Stimulated activated CD4-positive, alpha-beta T cell treated with anti-CD3 and anti-CD28 coated beads, Interleukin-4, amount 100 ng/mL, for 24 hours (primary cell): ENCODE results near the gene ICAM4.
A peak's percentile ranks its signal among the peaks of the same experiment; 100 is the strongest.

Experiments
- DNase-seq: peaks from one replicate; pipeline ENCODE4 v3.0.0-alpha.2; 2020

ICAM4 gene

DNA sequence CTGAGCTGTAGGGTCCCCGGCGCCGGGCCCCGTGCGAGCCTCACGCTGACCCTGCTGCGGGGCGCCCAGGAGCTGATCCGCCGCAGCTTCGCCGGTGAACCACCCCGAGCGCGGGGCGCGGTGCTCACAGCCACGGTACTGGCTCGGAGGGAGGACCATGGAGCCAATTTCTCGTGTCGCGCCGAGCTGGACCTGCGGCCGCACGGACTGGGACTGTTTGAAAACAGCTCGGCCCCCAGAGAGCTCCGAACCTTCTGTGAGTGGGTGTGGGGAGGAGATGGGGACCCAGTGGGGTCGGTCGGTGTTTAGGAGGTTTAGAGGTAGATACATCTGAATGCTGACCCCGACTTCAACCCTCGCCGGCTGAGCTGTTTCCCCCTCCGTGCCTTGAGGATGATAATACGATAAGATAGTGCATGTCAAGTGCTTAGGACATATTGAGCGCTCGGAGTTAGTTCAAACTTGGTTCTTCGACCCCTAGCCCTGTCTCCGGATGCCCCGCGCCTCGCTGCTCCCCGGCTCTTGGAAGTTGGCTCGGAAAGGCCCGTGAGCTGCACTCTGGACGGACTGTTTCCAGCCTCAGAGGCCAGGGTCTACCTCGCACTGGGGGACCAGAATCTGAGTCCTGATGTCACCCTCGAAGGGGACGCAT is 4.9 kb downstream of the ICAM4 start:
- no peak for DNase-seq

DNA sequence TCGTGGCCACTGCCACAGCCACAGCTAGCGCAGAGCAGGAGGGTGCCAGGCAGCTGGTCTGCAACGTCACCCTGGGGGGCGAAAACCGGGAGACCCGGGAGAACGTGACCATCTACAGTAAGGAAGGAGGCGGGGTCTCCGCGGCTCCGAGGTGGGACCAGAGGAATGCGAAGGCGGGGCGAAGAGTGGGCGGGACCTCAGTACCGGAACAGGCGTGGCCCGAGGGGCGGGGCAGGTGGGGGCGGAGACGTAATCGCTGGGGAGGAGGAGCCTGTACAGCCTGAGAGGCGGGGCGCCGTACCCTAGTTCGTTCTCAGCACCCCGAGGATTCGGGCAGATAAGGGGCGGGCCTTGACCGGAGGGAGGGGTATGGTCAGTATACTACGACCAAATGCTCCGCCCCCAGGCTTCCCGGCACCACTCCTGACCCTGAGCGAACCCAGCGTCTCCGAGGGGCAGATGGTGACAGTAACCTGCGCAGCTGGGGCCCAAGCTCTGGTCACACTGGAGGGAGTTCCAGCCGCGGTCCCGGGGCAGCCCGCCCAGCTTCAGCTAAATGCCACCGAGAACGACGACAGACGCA is 5.5 kb downstream of the ICAM4 start:
- peak; percentile 67 for DNase-seq

- DNase-seq = no peak
These were observed 6.3 kb downstream of the ICAM4 start for GRCh38 chr19:10292789-10293636.

DNA sequence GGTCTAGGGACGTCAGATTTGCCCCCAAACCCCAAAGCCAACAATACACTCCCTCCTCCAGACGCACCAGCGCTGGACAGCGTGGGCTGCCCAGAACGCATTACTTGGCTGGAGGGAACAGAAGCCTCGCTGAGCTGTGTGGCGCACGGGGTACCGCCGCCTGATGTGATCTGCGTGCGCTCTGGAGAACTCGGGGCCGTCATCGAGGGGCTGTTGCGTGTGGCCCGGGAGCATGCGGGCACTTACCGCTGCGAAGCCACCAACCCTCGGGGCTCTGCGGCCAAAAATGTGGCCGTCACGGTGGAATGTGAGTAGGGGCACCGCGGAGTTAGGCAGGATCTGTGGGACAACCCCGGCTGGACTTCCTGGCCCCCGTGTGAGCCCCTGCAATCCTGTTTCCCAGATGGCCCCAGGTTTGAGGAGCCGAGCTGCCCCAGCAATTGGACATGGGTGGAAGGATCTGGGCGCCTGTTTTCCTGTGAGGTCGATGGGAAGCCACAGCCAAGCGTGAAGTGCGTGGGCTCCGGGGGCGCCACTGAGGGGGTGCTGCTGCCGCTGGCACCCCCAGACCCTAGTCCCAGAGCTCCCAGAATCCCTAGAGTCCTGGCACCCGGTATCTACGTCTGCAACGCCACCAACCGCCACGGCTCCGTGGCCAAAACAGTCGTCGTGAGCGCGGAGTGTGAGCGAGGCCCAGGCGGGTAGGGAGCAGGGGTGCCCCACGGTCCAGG is 7.0 kb downstream of the ICAM4 start:
- no peak for DNase-seq

DNA sequence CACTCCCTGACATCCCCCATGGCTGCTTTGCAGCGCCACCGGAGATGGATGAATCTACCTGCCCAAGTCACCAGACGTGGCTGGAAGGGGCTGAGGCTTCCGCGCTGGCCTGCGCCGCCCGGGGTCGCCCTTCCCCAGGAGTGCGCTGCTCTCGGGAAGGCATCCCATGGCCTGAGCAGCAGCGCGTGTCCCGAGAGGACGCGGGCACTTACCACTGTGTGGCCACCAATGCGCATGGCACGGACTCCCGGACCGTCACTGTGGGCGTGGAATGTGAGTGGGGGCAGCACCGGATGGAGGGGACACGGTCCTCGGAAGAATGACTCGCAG is 7.6 kb downstream of the ICAM4 start:
- DNase-seq = no peak

DNA sequence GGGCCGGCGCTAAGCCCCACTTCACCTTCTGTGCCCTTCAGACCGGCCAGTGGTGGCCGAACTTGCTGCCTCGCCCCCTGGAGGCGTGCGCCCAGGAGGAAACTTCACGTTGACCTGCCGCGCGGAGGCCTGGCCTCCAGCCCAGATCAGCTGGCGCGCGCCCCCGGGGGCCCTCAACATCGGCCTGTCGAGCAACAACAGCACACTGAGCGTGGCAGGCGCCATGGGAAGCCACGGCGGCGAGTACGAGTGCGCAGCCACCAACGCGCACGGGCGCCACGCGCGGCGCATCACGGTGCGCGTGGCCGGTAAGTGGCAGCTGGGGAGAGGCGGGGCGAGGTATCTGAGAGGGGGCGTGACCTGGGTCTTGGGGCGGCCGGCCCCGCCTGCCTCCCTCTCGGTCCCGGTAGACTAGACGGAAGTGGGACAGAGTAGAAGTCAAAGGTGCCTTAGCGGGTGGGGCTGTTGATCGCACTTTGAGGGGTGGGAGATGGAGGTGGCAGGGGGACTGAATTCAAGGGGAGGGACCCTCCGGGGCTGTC is 8.6 kb downstream of the ICAM4 start:
- DNase-seq = peak; percentile 57

DNA sequence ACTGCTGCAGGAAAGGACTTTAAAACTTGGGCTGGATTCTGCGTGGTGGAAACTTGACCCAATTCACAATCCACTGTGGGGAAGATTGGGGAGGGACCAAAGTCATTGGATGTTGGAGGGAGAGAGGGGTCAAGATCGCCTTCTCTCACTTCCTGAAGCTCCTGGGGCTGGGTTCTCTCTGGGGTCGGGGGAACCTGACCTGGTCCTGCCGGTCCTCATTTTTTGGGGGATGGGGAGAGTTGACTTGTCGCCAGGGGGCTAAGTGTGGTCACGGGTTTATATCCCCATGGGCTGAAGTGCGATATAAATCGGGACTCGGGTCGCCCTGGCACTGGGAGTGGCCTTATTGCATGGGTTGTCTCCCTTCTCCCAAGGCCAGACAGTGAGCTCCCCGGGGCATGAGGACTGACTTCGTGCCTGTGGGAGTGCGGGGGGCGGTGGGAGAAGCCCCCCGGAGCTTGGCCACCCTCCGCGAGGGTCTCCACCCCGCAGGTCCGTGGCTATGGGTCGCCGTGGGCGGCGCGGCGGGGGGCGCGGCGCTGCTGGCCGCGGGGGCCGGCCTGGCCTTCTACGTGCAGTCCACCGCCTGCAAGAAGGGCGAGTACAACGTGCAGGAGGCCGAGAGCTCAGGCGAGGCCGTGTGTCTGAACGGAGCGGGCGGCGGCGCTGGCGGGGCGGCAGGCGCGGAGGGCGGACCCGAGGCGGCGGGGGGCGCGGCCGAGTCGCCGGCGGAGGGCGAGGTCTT is 9.3 kb downstream of the ICAM4 start:
- DNase-seq = no peak

- no peak for DNase-seq
These were observed 13.0 kb downstream of the ICAM4 start for GRCh38 chr19:10299545-10300458.

- no peak for DNase-seq
These were observed 18.5 kb downstream of the ICAM4 start for GRCh38 chr19:10305139-10305806.

- no peak for DNase-seq
These were observed 19.6 kb downstream of the ICAM4 start for GRCh38 chr19:10306327-10306726.

- DNase-seq = no peak
These were observed 22.7 kb downstream of the ICAM4 start, which contains the start of gene ZGLP1 for GRCh38 chr19:10309423-10309822. TSS of gene ZGLP1 (minus strand) at chr19:10309815.

DNA sequence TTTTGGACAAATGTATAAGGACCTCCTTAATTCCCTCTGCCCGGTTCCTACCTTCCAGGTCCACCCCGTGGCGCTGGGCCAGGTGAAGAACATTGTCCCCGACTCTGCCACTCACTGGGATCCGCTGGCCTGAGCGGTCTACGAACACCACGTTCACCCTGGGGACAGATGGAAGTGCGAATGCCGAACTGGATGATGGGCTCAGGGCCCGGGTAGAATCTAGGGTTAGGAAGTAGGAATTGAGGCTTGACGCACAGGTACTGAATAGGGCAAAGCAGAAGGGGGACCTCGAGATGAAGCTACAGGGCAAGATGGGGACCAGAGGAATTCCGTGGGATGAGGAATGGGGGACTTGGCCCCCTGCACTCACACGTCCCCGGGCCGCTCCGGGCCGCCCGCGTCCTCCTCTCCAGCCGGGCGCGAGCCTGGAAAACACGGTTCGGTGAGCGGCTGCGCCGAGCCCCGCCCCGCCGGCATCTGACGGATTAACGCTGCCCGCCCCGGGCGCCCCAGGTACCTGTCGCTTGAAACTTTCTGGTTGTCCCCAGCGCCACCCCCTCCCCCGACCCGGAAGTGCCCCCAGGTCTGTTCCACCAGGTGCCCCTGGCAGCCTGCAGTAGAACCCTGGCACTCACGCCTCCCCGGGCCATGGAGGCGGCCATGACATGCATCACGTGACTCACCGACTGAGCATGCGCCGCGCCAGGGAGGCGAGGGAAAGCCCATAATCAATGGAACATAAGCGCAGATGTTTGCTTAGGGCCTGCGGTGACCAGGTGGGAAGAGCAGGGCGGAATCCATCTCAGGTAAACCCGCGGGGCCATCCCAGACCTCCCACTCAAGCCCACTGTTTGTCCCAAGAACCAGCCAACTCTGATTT is 28.8 kb downstream of the ICAM4 start, which contains the start of gene FDX2:
FDX2 (minus strand) TSS at position 681 of the 880 bp plus-strand sequence; CDS start at position 662, 19 bp downstream.
- peak; percentile 95 for DNase-seq

DNA sequence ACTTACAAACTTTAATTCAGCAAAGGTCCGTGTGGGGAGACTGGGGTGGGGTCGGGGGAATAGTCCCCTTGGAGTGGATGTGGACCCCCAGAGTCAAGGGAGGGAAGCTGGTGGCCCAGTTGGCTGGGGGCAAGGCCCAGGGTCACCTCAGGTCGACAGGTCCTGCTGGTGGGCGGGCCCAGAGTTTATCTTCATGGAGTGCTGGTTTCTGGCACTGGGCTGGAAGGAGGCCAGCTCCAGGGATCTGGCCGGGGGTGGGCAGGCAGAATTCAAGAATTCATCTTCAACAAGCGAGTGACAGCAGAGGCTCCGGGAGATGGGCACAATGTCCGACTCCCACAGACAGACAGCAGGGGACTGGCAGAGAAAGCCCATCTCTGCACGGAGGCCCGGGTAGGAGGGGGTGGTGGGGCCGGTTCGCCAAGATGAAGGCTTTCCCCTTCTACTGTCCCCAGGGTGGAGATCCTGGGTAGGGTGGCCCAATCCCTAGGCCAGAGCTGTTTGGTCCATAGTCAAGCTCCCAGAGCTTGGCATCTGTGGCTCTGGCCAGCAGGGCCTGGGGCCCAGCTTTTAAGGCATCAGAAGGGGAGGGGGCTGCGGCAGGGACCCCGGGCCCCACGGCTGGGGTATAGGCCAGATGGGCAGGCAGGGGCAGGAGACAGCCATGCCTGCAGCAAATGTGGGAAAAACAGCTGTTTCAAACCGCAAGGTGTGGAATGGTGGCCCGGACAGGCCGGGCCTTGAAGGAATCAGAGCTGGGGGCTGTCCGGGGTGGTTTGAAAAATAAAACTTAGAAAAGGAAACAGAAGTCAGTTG is 29.7 kb downstream of the ICAM4 start:
- DNase-seq = no peak

DNA sequence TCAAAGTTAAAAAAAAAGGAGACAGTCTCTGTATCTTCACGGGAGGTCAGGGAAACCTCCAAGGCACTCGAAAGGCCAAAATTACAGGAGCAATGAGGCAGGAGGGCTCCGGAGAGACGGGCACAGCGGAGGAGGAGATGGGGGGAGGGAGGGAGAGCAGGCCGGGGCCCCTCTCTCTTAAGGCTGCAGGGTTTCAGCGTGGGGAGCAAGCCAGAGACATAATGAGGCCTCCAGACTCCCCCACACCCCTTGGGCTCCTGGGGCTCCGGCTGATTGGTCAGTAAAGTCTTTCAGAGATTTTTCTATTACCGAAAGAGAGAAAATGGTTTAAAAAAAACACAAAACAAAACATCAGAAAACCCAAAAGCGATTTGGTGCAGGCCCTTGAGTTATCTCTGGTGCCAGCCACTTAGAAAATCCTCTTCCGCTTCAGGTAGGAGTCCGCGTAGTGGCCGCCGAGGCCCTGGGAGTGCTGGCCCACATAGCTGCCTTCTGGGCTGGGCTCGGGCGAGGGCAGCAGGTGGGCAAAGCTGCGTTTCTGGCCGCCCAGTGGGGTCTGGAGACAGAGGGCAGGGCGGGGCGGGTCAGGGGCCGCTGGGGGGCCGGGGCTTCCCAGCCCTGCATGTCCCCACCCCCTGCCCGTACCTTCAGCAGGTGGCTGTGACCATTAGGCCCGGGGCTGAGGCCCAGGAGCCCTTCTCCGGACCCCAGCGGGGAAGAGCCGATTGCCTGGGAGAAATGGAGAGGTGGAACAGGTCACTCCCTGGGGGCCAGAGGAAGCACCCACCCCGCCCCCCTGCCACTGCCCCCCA is 30.5 kb downstream of the ICAM4 start:
- DNase-seq = no peak

- DNase-seq = no peak
These were observed 31.2 kb downstream of the ICAM4 start for GRCh38 chr19:10317857-10318462.

DNA sequence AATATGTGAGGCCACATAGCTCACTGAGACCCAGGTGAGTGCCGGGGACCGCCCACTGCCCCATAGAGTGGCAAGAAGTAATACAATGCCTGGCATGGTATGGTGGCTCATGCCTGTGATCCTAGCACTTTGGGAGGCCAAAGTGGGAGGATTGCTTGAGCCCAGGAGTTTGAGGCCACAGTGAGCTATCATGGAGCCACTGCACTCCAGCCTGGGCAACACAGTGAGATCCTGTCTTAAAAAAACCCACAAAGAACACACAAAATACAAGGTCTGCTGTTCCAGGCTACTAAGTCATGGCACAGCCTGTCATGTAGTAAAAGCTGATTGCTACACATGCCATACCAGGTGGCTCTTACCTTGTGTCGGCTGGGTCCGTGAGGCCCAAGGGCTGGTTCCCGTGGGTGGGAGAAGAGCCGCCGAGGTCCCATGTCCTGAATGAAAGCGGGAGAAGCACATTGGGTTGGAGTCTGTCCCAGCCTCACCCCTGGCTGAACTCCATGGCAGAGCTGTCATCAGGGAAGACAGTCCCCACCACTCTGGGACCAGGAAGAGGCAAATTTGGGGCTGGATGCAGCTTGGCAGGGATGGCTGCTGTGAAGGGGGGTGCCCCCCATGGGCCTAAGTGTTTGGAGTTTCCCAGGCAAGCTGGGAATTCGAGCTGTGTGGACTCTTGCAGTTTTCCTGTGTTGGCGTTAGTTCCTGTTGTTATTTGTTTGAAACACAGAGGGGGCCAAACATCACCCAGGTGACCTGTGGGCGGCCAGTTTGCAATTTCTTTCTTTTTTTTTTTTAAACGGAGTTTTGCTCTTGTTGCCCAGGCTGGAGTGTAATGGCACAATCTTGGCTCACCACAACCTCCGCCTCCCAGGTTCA is 32.3 kb downstream of the ICAM4 start:
- DNase-seq = no peak
